GM21526 (cell line): ENCODE data around the gene EPHA4.
"Not testable (repeated sequence)": the region's sequence is repeated elsewhere in the genome, so short reads cannot be mapped to it uniquely, and the experiment has no call there.

Experiments
- ATAC-seq: cut with Tn5 transposase; IDR thresholded peaks from one replicate; pipeline ENCODE4 v1.9.1; 2021; ENCODE audit warnings: moderate library complexity; ENCODE audit not compliant: unreplicated experiment, low FRiP score

EPHA4 gene

DNA sequence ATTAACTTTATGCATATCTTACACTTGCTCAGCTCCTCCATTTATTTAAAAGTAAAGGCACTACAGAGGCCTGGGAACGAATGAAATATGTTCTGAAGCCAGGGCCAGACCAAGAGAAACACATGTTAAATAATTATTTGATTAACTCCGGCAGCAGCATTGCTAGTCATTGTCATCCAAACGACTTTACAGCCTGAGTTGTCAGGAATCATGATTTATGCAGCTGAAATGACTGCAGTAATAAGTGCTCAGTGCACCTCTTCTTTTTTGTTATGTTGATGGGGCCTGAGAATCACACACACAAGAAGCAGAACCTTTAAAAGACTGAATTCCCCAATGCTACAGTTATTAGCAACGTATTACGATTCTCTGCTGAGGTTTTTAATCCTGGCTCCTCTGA, 58.9 kb downstream of the EPHA4 start:
- no peak for ATAC-seq

DNA sequence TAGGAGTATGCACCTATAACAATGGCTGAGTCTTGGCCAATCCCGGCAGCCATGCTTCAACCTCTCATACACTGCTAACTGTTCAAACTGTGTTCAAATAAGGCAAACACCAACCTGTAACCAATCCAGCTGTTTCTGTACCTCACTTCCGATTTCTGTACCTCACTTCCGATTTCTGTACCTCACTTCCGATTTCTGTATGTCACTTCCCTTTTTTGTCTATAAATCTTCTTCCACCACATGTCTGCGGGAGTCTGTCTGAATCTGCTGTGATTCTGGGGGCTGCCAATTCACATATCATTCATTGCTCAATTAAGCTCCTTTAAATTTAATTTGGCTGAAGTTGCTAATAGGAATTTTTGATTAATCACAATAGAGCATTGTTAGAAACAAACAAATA, 60.8 kb downstream of the EPHA4 start:
- ATAC-seq: not testable (repeated sequence)

DNA sequence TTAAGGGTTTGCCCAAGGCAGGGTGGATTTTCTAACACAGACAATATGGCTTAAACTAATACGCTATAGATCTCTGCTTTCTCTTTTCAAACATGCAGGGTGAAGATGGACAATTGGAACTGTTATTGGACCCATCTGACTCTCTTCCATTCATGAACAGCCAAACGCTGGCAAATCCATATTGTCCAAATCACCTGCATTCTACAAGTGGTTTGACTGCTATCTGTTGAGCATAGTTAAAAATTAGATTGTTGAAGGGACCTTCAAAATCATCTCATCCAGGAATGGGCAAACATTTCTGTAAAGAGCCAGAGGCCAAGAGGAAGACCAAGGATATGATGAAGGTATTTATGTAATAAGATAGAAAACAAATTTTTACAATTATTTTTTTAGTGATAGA, 65.6 kb downstream of the EPHA4 start:
- ATAC-seq: no peak

DNA sequence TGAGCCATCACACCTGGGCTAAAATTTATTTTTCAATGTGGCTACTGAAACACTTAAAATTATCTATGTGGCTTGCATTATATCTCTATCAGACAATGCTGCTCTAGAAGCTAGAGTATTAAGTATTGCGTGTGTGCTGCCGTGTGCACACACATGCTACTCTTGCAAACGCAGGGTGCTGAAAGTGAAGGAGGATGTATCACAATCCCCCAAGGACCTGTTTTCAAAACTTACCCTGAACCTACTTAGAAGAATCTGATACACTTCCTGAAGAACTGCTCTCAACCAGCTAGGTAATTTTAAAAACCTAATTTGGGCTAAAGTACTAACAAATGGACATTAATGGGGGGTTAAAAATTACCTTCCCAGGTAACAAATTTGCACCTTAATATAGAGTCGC, 66.5 kb downstream of the EPHA4 start:
- no peak for ATAC-seq

DNA sequence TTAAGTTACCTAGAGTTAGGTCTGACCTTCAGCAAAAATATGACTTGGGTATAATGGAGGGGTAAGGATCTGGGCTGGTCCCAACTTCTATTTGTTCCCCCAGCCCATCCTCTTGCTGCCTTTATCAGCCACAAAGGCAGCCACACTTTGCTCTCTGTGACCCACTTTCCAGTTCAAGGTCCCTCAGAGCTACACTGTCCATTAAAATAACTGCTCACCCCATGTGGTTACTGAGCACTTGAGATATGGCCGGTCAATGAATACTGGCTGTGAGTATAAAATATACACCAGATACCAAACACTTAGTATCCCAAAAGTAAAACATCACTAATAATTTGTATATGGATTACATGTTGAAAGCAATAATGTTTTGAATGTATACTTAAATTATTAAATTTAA, 67.2 kb downstream of the EPHA4 start:
- no peak for ATAC-seq

DNA sequence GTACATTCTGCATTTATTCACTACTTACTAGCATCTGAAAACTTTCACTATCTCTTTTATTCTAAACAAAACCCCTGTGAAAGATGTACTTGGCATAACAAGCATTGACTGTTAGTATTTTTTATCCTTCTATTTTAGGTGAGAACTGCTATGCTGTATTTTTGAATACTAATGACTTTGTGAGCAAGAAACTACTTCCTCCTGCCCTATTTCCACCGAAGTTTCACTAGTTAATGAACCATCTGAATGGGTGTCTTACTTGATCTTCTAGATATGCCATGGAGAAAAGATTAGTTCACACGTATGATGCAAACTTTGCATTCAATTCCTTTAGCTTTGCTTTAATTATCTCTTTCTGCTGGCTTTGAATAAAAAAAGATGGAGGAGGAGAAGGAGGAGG, 68.1 kb downstream of the EPHA4 start:
- ATAC-seq: no peak

DNA sequence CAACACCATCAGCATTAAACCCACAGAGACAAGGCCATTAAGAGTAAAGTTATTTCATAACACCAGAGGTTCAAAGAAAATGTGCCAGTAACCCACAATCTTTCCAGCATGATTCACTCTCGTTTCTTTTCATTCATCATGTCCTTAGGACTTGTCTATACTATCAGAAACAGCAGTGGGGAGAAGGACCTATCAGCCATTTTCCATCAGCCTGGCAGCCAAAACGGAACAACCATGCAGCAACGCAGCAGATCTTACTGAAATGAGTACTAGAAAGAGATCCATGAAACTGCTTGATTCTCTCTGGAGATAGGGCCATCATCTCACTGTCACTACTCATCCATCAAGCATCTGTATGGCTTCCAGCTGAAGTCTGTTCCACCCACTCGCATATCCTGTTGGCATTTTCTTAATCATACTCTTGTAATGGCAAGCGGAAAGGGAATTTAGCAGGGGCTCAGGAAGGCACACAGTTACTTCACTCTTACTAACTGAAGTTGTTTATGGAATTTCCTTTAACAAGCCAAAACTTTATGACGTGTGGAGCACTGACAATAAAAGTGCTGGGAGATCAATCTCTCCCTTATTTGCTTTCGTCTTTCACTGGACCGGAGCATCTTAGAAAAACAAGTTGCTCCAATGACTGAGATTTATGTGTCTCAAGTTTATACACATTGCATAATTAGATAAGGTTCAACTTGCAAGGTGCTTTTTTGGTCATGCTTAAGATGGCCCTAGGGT, 69.7 kb downstream of the EPHA4 start:
- ATAC-seq: no peak

DNA sequence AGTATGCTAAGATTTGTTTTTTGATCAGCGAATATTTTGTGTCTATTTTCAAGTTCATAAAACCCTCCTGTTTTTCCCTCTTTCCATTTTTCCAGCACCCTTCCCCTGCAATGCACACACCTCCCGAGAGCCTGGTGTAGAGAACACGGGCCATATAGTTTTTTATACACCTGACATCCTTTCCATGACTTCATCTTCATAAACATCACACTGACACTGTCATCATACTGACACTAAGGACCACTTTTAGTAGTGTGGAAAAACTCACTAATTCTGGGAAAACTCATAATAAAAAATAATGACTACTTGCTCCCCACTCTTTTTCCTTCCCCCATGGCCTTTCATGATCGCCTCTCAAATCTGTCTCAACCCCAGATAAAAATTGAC, 70.2 kb downstream of the EPHA4 start:
- ATAC-seq: no peak

DNA sequence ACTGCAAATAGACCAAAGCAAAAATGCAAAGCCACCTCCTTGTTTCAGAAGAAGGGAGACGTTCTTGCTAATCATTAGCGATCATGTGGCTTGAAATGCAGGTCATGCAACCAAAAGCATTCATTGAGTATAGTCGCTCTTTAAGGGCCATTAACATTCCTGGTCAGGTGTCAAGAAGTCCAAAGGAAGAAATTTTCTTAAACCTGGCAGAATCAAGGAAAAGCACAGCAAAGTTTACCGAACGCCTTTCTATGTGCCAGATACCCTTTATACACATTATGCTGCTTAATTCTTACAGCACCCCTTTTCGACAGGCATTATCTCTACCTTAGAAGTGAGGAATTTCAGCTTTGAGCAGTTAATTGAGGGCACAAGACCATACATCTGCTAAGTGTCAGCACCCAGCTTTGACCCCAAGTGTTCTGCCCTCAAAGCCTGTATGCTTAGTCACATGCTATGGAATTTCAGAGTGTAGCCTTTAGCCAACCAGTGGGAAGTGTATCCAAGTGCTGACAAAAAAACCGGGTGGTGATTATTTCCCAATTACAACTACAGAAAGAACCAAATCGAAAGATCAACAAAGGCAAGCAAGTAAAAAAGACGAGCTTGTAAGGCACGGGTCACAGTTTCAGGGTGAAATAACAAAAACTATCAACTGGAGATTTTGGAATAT, 70.8 kb downstream of the EPHA4 start:
- no peak for ATAC-seq

DNA sequence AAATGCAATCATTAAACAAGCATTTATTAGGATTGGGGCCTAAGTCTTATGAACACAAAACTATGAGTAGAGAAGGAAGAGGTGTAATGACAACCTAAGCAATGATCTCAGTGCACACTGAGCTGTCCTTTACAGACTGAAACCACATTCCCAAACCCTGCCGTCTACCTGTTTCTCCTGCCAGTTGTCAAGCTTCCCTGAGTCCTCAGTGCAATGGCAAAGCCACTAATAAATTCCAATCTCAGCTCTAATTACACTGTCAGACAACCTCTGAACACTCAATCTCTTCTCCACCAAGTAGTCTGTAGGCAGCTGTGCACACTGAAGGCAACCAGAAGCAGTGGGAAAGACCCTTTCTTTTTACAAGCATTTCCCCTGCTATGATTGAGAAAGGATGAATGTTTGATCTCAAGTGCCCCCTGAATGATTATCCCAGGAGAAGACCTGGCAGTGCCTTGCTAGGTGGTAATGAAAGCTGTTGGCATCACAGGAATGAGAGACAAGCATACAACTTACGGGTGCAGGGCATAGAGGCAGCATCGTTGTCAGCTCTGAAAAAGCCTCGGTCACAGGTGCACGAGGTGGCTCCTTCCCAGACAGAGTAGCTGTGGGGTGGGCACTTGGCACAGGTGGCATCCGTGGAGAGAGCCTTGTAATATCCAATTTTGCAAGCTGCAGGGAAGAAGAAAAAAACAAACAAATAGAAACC, 71.4 kb downstream of the EPHA4 start:
- ATAC-seq: no peak

DNA sequence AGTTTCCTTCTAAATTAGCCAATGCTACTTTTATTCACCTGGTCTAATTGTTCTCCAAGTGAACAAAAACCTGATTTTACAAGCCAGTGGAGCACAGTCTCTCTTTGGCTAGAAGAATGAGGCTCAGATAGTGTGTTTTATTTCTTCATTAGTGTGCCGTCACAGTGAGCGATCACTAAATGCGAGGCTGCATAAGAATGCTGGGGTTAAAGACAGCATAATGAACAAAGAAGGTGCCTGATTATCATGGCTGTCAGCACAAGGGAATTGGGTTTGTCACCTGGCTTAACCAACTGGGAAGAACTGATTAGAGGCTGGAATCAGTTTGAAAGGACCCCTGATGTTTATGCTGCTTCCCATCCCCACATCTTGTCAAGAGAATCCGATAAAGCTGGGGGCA, 76.4 kb downstream of the EPHA4 start:
- ATAC-seq: no peak

DNA sequence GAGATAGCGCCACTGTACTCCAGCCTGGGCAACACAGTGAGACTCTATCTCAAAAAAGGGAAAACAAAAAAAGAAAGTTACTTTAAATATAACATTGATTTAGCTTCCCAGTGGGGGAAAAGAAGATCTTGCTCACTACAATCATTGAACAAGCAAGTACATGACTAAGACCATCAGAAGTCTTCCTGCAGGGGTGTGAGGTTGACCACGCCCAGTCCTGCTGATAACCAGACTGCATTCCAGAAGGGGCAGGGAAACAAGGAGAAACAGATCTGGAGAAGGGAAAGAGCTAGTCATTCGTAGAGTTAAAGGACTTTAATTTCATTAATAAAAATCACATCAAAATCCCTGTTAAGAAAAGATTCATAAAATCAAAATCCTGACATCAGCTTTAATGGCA, 77.5 kb downstream of the EPHA4 start:
- no peak for ATAC-seq

DNA sequence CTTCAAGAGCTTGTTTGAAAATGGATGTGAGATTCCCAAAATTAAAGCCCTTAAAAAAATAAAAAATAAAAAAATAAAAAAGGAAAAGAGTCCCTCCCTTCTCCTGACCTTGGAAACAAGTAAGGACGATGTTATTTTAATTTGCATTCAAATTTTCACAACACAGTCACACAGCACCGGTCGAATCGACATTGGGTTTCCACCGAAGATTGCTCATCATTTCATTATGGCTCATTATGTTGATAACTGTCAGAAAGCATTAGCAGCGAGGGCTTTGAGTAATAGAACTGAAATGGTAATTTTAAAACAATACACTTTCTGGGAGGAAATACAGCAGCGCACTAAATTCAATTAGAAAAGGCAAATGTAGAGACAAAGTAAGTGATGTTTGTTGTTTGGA, 78.7 kb downstream of the EPHA4 start:
- no peak for ATAC-seq

DNA sequence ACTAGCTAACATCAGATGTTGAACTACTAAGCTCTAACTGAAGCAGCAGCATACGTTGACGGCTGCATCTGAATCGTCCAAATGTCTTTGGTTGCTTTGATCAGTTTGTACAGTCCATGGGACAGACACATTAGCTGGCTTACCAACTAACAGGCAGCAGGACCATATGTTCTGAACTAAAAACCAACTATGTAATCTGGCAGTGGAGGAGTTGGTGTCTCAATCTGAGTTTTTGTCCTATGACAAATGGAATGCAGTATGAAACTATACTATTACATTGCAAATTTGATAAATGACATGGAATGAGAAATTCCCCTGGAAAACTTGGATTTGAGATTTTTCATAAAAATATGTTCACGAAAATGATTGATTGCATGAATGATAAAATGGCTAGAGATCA, 79.5 kb downstream of the EPHA4 start:
- ATAC-seq: no peak

DNA sequence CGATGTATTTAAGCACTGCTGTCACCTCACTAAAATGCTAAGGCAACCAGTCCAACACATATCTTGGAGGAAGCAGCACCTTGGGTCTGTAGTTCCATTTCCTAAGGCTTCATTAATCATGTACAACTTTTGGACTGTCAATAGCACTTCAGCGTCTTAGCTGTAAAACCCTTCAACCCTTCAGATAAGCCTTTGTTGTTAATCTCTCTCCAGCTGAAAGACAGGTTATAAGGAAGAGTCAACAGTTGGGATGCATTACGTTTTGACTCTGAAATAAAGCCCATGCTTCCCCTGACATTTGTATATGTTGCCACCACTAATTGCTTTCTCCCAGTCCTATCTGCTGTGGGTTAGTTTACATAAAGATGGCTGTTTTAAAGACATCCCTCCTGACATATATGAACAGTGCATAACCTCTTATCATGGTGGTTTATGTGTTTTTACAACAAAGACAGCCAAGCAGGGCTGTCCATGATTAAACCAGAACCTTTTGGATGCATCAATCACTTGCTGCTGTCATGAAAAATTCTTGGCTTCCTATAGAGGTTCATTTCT, 81.5 kb downstream of the EPHA4 start:
- no peak for ATAC-seq

DNA sequence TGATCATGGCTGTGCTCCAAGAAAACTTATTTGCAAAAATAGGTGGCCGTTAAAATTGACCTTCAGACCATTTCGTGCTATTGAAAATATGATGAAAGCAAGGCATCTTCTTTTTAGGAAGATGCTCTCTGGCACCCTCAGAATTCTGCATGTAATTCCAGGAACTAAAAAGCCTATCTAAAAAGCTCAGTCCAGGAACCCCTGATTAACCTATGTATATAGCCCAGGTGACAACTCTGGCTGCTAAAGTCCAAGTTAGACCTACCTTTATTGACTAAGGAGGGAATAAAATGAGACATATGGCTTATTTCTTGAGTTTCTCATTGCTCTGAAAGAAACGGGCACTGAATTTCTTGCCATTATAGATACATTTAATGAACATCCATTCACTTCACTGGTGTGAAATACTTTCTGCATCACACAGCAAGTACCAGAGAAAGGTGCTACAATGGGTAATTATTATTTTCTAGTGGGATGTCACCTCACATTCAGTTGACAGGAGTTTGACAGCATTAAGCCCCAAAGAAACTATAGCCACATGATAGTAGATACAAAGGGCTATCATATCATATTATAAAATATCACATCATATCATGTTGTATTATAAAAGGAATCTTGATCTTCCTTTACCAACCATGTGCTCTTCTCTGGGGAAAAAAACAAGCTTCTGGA, 83.8 kb downstream of the EPHA4 start:
- no peak for ATAC-seq

DNA sequence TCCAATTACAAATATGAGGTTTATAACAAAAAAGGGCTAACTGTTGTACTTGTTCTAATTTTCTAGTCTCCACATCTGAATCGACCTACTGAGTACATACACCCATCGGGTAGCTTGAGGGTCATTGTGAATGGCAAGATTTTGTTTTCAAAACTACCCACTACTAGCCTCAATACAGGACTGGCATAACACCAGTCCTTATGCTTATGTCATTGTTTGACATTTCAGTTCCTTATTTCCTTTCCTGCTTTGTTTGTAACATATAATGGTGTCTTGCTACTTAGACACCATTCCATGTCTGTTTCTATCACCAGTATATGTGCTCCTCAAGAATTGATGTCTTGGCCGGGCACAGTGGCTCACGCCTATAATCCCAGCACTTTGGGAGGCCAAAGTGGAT, 86.0 kb downstream of the EPHA4 start:
- ATAC-seq: peak; percentile 72

DNA sequence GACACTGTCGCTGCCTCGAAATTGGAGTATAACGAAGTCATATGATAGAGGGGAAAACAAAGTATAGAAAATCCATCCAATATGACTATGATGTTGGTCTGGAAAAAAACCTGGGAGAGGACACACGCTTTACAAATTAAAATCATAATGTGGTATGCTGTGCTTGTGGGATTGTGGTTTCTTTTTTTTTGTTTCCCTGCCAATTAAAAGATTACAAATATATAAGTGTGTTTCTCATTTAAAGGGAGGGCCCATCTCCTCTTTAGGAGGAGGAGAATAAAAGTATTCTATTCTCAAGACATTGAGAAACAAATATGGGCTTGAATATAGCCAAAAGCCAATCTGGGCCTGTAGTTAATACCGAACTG, 86.6 kb downstream of the EPHA4 start:
- no peak for ATAC-seq

DNA sequence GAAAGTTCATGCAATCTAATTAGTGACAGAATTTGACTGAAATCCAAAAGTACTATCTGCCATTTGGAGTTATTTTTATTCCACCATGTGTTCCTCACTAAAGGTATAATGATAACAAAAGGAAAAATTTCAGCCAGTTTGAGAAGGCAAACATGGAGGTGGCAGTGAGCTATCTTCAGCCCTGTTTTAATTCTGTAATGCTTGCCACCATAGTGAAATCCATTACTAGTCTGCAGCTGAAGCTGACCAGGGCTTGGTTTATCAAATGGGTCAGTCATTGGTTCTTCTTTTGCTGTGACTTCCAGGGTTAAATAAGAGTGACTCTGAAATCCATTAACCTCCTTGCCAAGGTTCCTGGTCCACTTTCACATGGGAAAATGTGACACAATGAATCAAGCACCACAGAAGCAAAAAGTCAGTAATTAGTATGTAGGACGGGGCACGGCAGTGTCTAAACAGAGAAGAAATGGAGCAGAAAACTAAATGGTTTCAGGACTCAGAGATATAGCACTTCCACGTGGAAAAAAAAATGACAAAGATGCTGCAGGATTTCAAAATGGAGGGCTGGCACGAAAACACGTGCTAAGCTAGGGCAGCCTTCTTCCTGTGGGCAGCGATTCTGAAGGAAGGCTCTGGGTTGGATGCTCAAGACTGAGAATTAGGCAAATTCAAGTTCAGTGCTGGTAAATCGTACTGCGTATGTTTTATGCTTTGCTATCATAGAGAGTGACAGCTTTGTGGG, 87.2 kb downstream of the EPHA4 start:
- ATAC-seq: no peak

DNA sequence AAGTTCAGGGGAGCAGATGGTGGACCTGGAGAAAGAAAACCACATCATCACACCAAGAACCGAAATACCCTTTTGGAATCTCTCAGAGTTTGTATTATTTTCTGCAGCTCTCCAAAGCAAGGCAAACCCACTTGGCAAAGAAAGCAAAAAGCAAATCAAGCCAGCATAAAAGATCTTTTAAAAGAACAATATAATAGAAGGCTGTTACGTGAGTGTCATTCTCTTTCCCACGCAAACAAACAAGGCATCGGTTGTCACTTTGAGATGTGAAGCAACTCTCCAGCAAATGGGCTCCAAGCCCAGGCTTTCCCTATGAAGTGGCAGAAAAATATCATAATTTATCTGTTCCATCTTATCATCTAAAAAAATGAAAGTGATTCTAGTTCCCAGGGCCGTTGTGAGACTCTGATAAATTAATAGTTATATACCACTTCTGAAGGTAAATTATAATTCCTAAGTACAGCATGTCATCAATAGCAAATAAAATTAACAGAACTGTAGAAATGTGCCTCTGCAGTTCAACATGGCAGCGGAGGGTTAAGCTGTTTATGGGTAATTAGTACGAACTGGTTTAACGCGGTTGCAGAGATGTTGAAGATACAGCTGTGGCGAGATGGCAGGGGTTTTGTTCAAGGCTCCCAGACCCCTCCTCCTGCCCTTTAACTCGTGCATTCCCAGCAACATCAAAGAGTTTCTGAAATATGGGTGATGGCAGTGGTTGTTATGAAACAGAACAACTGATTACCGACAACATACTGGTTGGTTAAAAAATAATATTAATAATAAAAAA, 89.2 kb downstream of the EPHA4 start:
- ATAC-seq: no peak
